ENCODE data around the gene TAF4. TPM values are rescaled to one million over a fixed set of nuclear protein-coding genes. Genes with fewer than 3 reads are reported as not detected.
"Not testable (repeated sequence)": the region's sequence is repeated elsewhere in the genome, so short reads cannot be mapped to it uniquely, and the experiment has no call there.

The TAF4 gene
- total RNA-seq, 1 experiment from 2014 or later: 6.6 TPM

DNA sequence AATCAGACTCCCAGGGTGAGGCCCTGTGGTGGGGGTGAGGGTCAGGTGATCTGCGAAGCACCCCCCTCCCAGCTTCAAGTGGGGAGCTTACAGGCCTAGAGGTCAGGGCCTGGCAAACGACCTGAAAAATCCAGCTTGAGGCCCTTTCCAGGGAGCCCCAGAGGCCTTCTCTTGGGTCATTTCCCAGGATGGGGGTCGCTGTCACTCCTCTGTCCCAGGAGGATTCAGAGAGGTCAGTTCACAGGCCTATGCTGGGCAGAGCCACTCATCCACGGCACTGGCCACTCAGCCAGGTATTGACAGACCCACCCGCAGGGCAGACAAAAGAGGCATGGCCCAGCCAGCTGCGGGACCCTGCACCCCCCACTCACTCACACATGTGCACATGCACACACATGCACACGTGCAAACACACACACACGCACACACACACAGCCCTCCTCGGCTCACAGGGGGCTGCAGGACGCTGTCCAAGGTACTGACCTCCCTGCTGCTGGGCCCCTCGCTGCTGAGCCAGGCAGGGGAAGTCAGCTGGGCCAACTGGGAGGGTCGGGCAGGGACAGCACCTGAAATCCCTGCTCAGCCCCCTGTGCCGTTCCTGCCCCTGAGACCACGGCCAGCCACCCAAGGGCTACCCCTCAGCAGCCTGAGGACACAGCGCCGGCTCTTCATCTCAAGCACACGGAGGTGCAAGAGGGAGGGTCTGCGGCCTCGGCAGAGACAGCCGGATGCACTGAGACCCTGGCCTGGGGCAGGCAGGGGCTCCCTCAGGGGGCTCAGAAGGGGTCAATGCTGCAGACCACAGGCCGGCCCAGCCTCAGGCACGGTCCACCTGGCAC, 113.8 kb downstream of the TAF4 start:
- DNase-seq (ENCODE audit: extremely low read depth, low read depth): no peak

DNA sequence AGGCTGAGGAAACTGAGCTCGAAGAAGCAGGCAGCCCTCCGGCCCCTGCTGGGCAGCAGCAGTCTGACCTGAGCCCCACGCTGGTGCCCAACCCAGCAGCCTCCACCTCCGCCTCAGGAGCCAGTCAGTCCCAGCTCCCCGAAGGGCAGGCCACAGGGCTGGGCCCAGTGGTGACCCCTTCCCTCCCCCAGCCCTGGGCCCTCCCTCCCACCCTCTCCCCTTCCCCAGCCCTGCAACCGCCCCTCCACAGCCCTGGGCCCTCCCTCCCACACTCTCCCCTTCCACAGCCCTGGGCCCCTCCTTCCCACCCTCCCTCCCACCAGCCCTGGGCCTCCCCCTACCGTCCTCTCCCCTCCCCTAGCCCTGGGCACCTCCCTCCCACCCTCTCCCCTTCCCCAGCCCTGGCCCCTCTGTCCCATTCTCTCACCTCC, 115.0 kb downstream of the TAF4 start:
- no peak for DNase-seq (ENCODE audit: extremely low read depth, low read depth)

DNA sequence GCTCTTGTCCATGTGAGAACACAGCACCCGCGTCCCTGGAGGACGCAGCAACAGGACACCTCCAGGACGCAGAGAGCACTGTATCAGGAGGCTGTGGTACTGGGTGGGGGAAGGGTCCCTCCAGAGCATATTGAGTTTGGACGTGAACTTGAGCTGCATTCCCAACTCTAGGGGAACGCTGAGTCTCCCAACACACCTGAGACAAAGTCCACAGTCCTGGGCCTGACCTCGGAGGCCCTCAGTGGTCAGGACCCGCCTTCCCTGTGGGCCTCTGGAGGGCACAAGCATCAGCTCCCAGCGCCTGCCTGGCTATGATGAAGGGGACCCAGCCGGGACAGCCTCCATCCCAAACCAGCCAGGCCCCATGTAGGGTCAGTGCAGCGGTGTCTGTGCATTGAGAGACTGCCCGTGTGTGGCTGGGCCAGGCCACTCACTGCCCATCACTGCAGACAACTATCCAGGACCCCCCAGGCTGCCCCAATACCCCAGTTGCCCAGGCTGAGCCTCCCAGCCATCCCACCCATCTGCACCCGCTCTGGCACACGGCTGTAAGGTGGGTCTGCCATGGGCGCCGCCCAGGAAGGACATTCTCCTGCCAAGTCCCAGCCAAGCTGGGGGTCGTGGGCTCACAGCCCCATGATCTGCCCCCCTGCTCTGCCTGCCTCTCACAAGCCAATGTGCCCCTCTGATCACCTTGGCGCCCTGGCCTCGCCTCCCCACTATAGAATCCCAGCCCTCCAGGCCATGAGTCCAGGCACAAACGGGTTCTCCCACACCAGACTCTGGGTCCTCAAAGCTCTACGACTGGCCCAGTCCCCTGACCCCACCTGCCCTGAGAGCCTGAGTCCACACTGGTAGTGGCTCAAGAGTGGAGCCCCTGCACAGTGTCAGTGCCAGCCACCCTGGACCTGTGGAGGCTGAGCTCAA, 115.7 kb downstream of the TAF4 start:
- no peak for DNase-seq (ENCODE audit: extremely low read depth, low read depth)

- no peak for DNase-seq (ENCODE audit: extremely low read depth, low read depth)
These were observed 116.3 kb downstream of the TAF4 start for GRCh38 chr20:61949363-61949713.

DNA sequence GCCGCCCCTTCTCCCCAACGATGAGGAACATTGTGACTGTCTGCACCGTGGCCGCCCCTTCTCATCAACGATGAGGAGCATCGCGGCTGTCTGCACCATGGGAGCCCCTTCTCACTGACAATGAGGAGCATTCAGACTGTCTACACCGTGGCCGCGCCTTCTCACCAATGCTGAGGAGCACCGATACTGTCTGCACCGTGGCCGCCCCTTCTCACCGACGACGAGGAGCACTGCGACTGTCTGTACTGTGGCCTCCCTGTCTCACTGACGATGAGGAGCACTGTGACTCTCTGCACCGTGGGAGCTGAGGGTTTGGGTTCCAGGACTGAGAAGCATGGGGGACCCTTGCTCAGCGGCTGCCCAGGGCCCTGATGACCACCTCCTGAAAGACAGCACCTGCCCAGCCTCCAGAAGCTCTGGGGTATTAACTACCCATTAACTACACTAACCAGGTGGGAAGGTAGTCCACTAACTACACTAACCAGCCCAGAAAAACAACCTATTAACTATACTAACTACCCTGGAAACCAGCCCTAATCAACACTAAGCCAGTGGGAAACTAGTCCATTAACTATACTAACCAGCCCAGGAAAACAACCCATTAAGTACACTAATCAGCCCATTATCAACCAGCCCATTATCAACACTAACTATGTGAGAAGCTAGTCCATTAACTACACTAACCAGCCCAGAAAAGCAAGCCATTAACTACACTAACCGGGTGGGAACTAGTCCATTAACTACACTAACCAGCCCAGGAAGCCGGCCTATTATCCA, 116.9 kb downstream of the TAF4 start:
- DNase-seq (ENCODE audit: extremely low read depth, low read depth): no peak

- not testable (repeated sequence) for DNase-seq (ENCODE audit: extremely low read depth, low read depth)
These were observed 117.6 kb downstream of the TAF4 start for GRCh38 chr20:61948056-61948455.

GRCh38 chr20:61945495-61945894, 120.2 kb downstream of the TAF4 start:
- DNase-seq (ENCODE audit: extremely low read depth, low read depth): not testable (repeated sequence)

GRCh38 chr20:61944967-61945366, 120.7 kb downstream of the TAF4 start:
- not testable (repeated sequence) for DNase-seq (ENCODE audit: extremely low read depth, low read depth)

DNA sequence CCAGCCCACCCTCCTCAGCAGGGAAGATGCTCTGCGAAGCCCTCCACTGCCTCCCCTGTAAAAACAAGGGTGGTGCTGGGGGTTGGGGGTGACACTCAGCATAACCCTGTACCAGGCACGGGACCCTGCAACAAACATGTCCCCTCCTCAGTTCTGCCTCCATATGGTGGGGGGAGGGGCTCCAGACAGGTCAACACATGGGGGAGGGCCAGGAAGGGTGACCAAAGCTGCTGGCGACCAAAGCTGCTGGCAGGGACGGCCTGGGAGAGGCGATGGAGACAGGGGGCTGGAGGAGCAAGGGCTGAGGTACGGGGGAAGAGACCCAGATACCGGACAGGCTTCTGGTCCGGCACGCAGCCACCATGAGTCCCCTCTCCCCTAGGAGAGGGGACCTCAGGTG, 123.2 kb downstream of the TAF4 start:
- DNase-seq (ENCODE audit: extremely low read depth, low read depth): no peak

- no peak for DNase-seq (ENCODE audit: extremely low read depth, low read depth)
These were observed 123.8 kb downstream of the TAF4 start for GRCh38 chr20:61941721-61942405.

DNA sequence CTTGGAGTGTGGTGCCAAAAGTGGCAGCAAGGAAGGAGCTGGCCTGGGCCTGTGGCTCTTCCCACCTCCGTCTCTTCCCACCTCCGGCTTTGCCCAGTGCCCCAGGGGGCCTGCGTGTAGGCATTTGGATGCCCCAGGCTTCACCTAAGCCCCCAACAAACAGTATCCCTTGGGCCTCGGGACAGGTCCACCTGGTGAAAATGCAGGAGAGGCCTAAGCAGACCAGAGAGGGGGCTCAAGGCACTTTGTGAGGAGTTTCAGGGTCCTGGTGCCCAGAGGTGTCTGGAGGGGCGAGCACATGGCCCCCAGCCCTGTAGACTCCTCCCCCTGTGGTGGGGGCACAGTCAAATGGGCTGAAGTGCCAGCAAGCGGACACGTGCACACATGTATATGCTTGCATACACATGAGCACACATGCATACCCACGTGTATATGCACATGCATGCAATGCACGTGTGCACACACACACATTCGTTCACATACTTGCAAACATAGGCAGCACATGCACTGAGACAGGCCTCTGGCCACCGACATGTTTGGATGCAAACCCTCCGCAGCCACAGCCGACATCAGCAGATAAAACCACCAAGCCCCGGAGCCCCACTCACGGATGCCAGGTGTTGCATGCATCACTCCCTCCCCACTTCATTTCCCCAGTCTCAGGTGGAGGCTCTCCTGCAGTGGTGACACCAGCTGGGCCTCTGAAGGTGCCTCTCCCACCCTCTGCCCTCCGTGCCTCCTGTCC, 124.5 kb downstream of the TAF4 start:
- DNase-seq (ENCODE audit: extremely low read depth, low read depth): no peak

DNA sequence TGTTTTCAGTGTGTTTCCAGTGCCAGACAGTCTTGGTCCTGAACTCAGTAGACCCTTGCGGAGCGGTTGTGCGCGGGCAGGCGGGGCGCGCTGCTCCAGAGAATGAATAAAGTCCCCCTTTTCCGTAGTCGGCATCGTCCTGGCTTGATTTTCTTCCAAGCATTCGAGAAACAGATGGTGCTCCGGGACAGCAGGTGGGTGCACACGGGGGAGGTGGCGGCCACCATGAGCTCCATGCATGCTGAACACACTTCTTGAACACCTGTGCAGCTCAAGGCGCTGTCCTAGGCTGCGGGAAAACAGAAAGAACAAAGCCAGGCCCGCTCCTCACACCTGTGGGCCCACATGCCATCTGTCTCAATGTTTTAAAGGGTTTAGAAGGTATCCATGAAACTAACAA, 125.2 kb downstream of the TAF4 start:
- DNase-seq (ENCODE audit: extremely low read depth, low read depth): no peak

GRCh38 chr20:61939691-61940360, 125.9 kb downstream of the TAF4 start:
- DNase-seq (ENCODE audit: extremely low read depth, low read depth): no peak

DNA sequence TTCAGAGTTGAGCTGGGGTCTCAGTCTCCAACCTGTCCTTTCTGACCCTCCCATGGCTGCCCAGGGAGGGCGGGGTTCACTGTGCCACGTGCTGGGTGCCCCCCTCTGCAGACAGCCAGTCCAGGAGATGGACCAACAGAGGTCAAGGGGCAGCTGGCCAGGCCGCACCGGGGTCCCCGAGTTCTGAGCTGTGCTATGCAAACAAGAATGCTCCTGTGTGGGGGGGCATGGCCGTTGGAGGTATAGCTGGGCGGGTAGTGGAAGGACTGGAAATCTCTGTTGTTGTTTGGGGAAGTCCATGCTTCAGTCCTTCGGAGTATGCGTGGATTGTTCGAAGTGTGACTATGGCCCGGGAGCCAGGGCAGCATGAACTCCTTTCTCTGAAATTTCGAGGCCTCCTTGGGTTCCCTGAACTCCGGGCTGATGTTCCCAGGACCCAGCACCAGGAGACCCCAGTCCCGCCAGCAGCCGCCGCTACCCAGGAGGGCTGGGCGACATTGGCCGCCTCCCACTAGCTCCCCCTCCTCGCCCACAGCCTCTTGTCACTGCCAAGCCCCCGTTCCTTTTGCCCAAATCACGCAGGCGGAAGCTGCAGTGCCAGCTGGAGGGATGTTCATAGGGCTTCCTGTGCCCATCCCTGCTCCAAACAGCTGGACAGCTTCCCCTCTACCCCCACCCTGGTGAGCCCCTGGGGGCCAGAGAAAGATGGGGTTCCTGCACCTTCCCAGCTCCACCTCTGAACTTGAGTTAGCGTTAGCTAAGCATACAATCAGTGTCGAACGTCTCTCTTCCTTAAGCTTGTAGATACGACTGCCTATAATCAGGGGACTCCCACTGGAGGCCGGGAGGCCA, 126.6 kb downstream of the TAF4 start:
- no peak for DNase-seq (ENCODE audit: extremely low read depth, low read depth)

DNA sequence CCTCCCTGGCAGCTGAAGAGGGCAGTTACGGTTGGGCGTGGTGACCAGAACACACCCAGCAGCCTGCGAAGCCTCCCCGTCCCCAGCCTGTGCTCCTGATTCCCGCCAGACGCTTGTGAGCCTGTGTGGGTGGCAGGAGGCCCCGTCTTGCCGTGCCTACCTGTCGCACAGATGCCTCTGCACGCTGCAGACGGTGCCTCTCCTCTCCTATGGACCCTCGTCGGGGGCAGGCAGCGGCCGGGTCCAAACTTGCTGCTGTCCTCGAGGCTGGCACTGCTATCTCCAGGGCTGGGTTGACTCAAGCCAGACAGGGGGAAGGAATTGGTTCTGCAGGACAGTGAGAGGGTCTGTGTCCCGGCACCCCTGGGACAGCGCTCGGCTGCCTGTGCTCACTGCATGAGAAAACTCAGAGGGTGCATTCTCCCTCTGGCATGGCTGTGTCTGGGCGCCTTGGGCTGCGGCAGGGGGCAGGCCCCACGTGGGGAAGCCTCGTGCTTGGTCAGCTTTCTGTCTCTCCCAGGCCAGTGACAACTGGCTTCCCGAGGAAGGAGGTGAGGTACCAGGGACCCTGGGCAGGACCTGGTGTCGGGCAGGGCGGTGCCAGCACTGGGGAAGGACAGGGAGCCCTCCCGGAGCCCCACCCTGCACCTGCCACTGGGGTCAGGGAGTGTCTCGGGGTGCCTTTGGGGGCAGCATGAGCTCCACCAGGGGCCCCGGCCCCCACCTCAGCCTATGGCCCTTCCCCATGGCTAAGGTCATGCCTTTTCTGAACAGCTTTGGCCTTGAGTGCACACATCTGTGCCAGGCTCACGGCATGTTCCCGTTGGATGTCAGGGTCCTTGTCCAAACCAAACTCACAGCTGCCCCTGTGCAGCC, 127.5 kb downstream of the TAF4 start:
- DNase-seq (ENCODE audit: extremely low read depth, low read depth): no peak

DNA sequence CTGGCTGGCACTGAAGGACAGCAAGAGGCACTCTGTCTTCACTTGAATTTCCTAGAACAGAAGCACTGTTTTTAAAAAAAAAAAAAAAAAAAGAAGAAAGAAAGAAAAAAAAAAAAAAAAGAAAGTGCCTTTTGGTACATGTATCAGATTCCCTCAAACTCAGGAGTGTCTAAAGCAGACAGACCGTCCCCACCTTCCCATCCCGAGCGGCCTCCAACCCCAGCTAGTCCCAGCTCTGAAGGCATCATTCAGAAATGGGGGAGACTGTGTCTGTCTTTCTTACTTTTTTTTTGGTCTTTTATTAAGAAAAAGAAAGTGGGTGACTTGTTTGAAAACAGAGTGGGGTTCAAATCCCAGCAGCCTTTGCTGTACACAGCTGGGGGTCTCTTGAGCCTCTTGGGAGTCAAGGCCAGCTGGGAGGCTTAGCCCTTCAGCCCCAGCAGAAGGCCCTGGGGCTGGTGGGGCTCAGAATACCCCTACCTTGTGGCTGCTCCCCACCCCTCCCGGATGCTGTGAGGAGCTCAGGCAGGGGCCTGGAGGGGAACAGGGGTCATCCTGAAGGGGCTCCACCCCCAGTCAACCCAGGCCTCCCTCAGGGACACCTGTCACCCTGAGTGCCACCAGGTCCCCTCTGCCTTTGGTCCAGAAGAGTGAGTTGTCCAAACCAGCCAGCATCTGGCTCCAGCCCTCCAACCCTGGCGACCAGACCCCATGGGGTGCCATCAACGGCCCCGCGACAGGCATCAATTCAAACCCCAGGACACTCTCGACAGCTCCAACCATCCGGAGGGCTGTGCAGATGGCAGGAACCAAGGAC, 128.3 kb downstream of the TAF4 start:
- no peak for DNase-seq (ENCODE audit: extremely low read depth, low read depth)
